Thymus (tissue), 11 donors: ENCODE measurements around the gene ATXN10. TPM values are rescaled to one million over a fixed set of nuclear protein-coding genes. Genes with fewer than 3 reads are reported as not detected.
"Not testable (repeated sequence)": the region's sequence is repeated elsewhere in the genome, so short reads cannot be mapped to it uniquely, and the experiment has no call there.

Experiments used
- DNase-seq, 9 donors: peaks; one replicate each; pipeline ENCODE4 v3.0.0-alpha.2; 2013; ENCODE audit warnings: low spot score in 9 of 9, low read depth in 6 of 9, missing footprints in 1 of 9
- H3K27ac ChIP-seq, 2 donors: one replicate each; pipeline ENCODE4 v1.5.1; 2013; ENCODE audit warnings: control low read depth in 1 of 2, low read depth in 1 of 2, low read length in 1 of 2, mild to moderate bottlenecking in 1 of 2, moderate library complexity in 1 of 2
- H3K27me3 ChIP-seq, 2 donors: one replicate each; pipeline ENCODE4 v1.5.1; 2013; ENCODE audit warnings: low read length in 1 of 2; ENCODE audit not compliant: control insufficient read depth in 2 of 2, insufficient read depth in 1 of 2
- H3K36me3 ChIP-seq, 2 donors: one replicate each; pipeline ENCODE4 v1.5.1; 2013; ENCODE audit warnings: low read length in 1 of 2, mild to moderate bottlenecking in 1 of 2, moderate library complexity in 1 of 2; ENCODE audit not compliant: control insufficient read depth in 2 of 2, insufficient read depth in 2 of 2
- H3K4me1 ChIP-seq, 2 donors: one replicate each; pipeline ENCODE4 v1.5.1; 2013; ENCODE audit warnings: low read length in 2 of 2; ENCODE audit not compliant: control insufficient read depth in 2 of 2, insufficient read depth in 2 of 2
- H3K4me3 ChIP-seq, 2 donors: one replicate each; pipeline ENCODE4 v1.5.1; 2013; ENCODE audit warnings: low read length in 2 of 2, control low read depth in 1 of 2, mild to moderate bottlenecking in 1 of 2
- H3K9me3 ChIP-seq, 2 donors: one replicate each; pipeline ENCODE4 v1.5.1; 2013; ENCODE audit warnings: low read length in 1 of 2, mild to moderate bottlenecking in 1 of 2; ENCODE audit not compliant: control insufficient read depth in 2 of 2, insufficient read depth in 1 of 2
- WGBS: extraction: QIAGEN DNeasy Blood & Tissue Kit; methylation state at CpG from one replicate; pipeline ENCODE4 v1.1.7; 2013; 5-methylcytosine and 5-hydroxymethylcytosine counted together
- polyA plus RNA-seq: library from polyadenylated mRNA; stranded (reverse); fragments of 200-250 nt; gene quantifications from one replicate; pipeline ENCODE4 v1.2.3, GENCODE V29; 2013
- total RNA-seq: library from RNA; stranded (reverse); fragments of 120-200 nt; gene quantifications from one replicate; pipeline ENCODE4 v1.2.4, GENCODE V29; 2013
- donor health status: healthy.

The ATXN10 gene
- total and polyA plus RNA-seq, 2 donors = 86.7 to 111 TPM

DNA sequence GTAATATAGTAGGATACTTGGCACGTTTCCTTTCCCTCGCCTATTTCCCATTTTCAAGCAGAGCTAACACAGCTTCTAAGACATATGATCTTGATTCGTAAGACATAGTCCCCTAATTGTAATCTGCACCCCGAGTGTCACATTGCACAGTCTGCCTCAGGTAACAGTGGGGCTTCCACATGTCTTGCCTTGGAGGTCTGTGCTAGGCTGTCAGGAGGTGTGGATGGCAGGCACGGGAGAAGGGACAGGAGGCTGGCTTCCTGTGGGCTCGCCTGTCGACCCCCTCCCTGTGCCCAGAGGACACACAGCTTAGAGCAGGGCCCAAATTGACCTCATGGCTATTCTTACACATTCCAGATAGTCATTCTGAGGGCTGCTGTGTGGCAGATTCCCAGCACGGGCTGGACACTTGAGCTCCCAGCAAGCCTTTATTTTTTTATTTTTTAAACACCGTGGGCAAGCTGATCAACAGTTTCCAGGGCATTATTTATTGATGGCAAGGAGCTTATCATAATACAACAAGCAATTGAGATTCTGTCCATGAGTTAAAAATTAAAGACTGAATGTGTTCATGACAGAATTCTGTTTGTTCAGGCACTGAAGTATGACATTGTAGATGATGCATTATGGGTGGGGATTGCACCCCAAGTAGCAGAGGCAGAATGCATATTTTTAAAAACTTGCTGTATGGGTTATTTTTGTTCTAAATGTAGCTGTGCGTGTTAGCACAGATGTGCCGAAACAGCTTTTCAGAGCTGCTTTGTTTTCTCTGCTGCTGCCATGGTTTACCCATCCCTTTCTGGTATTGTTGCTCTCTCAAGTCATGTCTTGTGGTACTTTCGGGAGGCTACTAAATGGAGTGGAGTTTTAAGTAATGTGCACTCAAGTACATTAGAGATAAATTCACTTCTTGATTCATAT lies 113.0 kb downstream of the ATXN10 start:
- Histone ChIP-seq H3K4me3 (no peak overlapping the region), H3K9me3 (no peaks in the 10 kb centered on the region), H3K36me3 (peaks cover 2 to 5% of the 10 kb centered on the region in 2 donors), H3K27me3 (no peaks in the 10 kb centered on the region), H3K4me1 (no peaks in the 10 kb centered on the region), H3K27ac (no peak overlapping the region)
- DNase-seq = no peak
- 94% methylated on average over 12 of the region's 12 CpGs for WGBS

DNA sequence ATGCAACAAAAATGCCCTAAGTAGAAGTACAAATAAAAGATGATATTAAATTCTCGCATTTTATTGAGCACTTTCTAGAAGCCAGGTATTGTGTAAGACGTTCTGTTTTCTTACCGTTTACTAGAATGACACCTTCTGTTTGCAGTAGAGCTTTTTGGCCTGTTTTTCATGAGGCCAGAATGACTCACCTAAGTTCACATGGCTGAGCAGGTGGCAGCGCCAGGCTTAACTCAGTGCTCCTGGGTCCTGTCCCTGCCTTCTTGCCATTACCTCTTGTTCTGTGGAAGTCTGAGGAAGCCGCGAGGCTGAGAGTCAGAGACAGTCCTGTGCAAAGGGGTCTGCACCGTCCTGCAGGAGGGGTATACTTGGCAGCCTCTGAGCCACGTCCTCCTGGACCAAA lies 113.8 kb downstream of the ATXN10 start:
- Histone ChIP-seq H3K27me3 (no peaks in the 10 kb centered on the region), H3K27ac (no peak overlapping the region), H3K9me3 (no peaks in the 10 kb centered on the region), H3K4me3 (no peak overlapping the region), H3K4me1 (no peaks in the 10 kb centered on the region), H3K36me3 (peaks cover 2 to 5% of the 10 kb centered on the region in 2 donors)
- WGBS = 87% methylated on average over 8 of the region's 8 CpGs
- no peak for DNase-seq

DNA sequence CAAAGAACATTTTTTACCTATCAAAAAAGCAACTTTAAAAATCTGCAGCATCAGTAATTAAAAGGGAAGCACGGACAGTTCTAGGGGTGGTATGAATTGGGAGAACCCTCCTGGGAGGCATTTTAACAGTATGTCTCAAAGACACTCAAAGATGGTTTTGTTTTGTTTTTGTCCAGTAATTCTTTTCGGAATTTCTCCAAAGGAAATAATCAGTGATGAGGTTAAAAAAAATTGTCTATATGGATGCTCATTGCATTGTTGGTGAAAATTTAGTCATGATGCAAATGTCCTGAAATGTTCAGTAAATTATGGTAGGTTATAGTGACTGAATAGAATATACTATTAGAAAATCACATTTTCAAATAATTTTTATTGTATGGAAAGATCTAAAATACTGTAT lies 115.1 kb downstream of the ATXN10 start:
- Histone ChIP-seq H3K36me3 (peaks cover 0 to 5% of the 10 kb centered on the region in 2 donors), H3K27me3 (no peaks in the 10 kb centered on the region), H3K4me3 (no peak overlapping the region), H3K4me1 (no peaks in the 10 kb centered on the region), H3K27ac (no peak overlapping the region), H3K9me3 (no peaks in the 10 kb centered on the region)
- DNase-seq = no peak
- 77% methylated on average over 2 of the region's 2 CpGs for WGBS

DNA sequence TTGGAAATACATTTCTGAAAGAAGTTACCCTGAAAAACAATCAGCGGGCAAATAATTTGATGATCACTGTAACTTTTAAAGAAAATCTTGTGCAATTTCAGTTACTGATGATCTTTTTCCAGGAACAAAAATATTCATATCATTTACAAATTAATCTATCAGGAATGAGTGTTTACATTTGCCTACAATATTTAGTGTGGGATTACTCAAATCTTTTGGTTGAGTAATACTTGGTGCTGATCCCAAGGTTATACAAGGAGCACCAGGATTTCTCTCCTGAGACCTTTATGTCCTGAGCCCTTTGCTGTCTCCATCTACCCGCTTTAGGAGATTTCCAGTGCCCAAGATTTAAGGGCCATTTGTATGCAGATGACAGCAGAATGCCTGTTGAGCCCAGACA lies 116.1 kb downstream of the ATXN10 start:
- WGBS = 98% methylated on average over 2 of the region's 2 CpGs
- DNase-seq = no peak

DNA sequence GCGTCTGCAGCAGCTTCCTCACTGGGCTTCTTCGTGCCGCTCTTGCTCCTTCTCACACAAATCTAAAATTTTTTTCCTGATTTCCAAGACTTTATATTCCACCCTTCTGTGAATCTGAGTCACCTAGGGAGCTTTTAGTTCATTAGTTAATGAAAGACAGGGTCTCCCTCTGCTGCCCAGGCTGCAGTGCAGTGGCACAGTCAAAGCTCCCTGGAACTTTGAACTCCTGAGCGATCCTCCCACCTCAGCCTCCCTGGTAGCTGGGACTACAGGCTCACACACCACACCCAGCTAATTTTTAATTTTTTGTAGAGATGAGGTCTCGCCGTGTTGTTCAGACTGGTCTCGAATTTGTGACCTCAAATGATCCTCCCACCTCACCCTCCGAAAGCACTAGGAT lies 116.9 kb downstream of the ATXN10 start:
- Histone ChIP-seq H3K4me1 (no peaks in the 10 kb centered on the region), H3K9me3 (no peaks in the 10 kb centered on the region), H3K36me3 (peaks cover 0 to 9% of the 10 kb centered on the region in 2 donors), H3K27me3 (no peaks in the 10 kb centered on the region), H3K4me3 (no peak overlapping the region), H3K27ac (no peak overlapping the region)
- DNase-seq = no peak
- WGBS = 98% methylated on average over 8 of the region's 8 CpGs

More for the DNA sequence above, 116.1 kb downstream of the ATXN10 start:
- Histone ChIP-seq H3K4me3 (no peak overlapping the region), H3K27ac (no peak overlapping the region), H3K4me1 (no peaks in the 10 kb centered on the region), H3K27me3 (no peaks in the 10 kb centered on the region), H3K36me3 (peaks cover 0 to 5% of the 10 kb centered on the region in 2 donors), H3K9me3 (no peaks in the 10 kb centered on the region)

DNA sequence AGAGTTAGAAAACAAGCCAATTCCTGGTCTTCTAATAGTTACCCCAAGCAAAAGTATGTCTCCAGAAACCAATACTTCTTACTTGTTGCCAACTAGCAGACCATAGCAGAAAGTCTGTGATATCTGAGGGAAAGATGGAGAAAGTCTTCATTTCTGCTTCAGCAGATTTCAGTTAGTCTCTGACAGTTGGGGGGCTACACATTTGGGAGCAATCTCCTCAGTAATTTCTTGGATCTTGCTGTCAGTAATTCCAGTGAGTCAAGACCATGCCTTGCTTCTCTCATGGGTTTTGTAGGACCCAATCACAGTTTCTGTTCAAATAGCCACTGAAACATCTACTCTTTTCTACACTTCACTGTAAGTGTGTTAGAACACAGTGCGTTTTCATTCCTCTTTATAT lies 118.8 kb downstream of the ATXN10 start:
- no peak for DNase-seq
- WGBS = 93% methylated on average over 1 of the region's 1 CpG
- no peaks in the 10 kb centered on the region for H3K4me1 ChIP-seq
- peaks cover 6 to 9% of the 10 kb centered on the region in 2 donors for H3K36me3 ChIP-seq
- H3K27me3 ChIP-seq = no peaks in the 10 kb centered on the region
- H3K9me3 ChIP-seq = no peaks in the 10 kb centered on the region
- no peak overlapping the region for H3K27ac ChIP-seq
- no peak overlapping the region for H3K4me3 ChIP-seq

DNA sequence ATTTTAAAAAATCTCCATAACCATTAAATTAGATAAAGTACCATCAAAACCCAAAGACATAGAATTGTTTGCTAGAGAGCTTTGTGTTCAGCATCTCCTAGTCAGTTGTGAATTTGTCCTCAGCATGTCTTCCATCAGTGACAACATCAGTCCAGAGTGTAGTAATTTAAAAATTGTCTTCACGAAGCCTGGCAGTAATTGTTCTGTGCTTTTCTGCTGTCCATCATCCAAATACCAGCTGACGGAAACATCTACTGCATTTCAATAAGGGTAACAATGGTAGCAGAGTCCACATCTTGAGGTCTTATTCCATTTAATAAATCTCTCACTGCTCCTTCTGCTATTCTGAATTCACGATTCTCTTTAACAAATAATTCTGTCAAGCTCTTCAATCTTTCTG lies 121.5 kb downstream of the ATXN10 start:
- Histone ChIP-seq H3K27me3 (no peaks in the 10 kb centered on the region), H3K36me3 (peaks cover 8 to 9% of the 10 kb centered on the region in 2 donors), H3K4me1 (no peaks in the 10 kb centered on the region), H3K9me3 (peaks cover 0 to 9% of the 10 kb centered on the region in 2 donors), H3K27ac (no peak overlapping the region), H3K4me3 (no peak overlapping the region)
- no peak for DNase-seq
- 96% methylated on average over 3 of the region's 3 CpGs for WGBS

DNA sequence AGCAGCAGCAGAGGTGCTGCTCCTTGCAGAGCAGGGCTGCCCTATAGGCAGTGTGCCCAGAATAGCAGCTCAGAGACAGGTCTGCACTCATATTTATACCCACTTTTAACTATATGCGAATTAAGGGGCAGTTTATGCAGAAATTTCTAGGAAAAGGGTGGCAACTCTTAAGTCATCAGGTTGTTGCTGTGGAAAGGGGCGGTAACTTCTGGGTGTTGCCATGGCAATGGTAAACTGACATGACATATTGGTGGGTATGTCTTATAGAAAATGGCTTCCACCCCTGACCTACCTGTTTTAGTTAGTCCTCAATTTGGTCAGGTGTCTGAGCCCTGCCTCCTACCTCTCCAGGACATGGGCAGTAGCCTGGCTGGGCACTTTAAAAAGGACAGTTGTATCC lies 122.3 kb downstream of the ATXN10 start:
- Histone ChIP-seq H3K4me1 (no peaks in the 10 kb centered on the region), H3K27ac (no peak overlapping the region), H3K36me3 (peaks cover 8 to 9% of the 10 kb centered on the region in 2 donors), H3K9me3 (peaks cover 0 to 9% of the 10 kb centered on the region in 2 donors), H3K27me3 (no peaks in the 10 kb centered on the region), H3K4me3 (no peak overlapping the region)
- no peak for DNase-seq
- 98% methylated on average over 2 of the region's 2 CpGs for WGBS

DNA sequence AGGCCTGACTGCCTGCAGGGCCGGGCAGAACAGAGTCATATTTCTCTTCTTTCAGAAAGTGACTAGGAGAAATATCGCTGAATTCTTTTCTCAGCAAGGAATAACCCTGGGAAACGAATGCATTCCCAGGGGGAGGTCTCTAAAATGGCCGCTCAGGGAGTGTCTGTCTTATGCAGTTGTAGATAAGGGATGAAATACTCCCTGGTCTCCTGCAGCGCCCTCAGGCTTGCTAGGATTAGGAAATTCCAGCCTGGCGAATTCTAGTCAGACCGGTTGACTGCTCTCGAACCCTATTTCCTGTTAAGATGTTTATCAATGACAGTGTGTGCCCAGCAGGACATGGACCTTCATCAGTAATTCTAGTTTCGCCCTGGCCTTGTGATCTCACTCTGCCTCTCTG lies 124.4 kb downstream of the ATXN10 start:
- not testable (repeated sequence) for H3K9me3 ChIP-seq, H3K4me1 ChIP-seq, H3K27ac ChIP-seq, H3K36me3 ChIP-seq, H3K4me3 ChIP-seq, DNase-seq, H3K27me3 ChIP-seq
- 99% methylated on average over 9 of the region's 9 CpGs for WGBS
